ENCODE data around the gene HES2.
"Not testable (repeated sequence)": the region's sequence is repeated elsewhere in the genome, so short reads cannot be mapped to it uniquely, and the experiment has no call there.

HES2 gene, protein sequence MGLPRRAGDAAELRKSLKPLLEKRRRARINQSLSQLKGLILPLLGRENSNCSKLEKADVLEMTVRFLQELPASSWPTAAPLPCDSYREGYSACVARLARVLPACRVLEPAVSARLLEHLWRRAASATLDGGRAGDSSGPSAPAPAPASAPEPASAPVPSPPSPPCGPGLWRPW

DNA sequence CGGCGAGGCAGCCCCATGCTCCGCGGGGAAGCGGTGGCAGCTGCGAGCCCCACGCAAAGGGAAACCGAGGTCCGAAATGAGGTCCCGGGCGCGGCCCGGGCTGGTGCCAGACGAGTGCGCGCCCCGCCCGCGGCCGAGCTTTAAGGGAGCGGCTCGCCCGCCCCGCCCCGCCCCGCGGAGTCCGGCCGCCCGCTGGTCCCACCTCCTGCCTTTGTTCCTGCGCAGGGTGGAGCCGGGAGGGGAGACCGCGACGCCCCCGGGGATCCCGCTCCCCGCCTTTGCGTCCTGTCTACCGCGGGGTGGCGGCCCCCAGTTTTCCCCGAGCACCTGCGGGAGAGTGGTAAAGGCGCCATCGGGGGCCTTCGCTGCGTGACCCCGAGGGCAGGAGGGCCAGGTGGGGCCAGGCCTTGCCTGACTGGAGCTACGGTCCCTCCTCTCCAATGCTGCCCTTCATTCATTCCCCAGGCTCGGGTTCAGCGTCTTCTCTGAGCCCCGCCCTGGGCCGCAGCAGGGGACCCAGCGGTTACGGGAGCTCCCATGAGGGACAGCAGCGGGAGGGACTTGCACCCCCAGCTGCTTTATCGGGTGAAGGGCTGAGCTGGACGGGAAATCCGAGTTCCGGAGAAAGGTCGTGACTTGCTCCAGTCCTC, at the start of gene HES2:
Gene HES2, minus strand, starts transcription at position 116 of the 650 bp plus-strand sequence. Its CDS starts 99 bp downstream, at position 17.
- DNase-seq: peak in 1 of 2 donors; percentile 32

DNA sequence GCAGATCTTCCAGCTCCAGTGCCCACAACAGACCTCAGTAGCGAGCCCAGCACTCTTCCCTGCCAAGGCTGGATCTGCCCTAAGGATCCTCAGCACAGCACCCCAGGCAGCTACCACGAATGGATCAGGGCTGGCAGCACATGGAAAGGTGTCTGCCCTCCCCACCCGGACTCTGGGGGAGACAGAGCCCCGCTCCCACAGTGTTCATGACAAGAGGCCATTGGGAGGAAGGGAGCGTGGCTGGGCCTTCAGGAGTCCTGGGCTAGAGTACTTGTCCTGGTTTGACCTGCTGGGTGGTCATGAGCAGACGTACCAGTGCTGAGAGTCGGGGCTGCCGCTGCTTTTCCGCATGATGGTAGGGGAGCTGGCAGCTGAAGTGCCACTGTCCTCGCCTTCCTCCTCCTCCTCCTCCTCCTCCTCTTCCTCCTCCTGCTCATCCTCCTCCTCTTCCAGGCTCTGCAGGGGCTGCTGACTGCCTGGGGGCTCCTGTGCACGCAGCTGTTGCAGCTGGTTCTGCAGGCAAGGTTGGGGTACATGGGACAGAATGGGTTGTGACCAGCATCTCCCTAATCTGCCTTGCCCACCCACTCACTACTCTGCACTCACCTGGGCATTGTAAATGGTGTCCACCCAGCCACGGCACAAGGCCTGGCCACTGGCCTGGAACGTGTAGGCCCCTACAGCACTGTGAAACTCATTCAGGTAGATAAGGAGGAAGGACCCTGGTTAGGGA, 49.2 kb upstream of the HES2 start:
- DNase-seq: no peak

DNA sequence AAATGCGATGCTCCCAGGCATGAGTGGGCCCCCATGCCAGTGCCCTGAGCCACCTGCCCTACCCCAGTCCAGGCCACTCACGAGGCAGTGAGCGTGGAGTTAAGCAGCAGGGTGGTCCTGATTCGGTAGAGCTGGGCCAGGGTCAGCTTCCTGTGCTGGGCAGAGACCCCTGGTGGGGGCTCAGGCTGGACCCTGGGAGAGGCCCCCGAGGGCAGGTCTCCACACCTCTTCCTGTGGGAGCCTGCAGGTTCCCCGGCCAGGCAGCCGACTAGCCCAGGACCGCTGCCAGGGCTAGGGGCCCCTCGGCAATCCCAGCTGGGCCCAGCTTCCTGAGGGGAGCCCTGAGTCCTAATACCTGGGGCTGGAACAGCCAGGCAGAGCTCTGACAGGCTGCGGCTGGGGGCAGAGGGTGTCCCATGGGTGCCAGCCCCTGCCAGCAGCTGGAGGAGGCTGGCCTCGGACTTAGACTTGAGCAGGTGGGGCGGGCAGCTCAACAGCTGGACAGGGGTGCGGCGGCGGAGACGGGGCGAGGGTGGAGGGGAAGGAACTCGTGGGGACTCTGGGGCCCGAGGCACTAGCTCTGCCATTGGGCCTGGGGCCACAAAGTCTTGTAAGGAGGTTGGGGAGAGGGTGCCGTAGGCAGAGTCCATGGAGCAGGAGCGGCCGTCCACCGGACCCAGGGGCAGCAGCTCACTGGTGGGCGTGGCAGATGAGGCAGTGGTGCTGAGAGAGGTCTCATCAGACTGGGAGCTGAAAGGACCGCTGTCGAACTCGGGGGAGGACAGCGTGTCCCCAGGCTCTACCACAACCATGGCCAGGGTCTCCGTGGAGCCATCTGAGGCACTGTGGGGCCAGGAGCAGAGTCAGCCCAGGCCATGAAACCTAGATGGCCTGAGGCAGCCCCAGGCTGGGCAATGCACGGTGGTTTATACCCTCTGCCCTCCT, 48.3 kb upstream of the HES2 start:
- DNase-seq: no peak

DNA sequence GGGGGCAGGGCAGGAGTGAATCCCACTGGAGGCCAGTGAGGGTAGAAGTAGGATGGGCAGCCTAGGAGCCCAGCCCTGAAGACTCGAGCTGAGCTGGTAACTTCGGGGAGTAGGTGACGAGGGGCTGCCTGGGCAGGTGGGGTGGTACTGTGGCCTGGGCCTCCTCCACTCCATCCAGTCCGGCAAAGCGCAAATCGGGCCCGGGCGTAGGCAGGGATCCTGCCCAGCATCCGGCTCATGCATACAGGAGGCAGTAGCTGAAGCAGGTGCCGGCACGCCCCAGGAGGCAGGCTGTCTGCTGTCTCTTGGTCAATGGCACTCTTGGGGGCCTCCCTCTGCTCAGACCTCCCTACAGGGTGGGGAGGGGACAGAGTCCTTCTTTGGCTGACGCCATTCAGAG, 47.5 kb upstream of the HES2 start:
- DNase-seq: no peak

DNA sequence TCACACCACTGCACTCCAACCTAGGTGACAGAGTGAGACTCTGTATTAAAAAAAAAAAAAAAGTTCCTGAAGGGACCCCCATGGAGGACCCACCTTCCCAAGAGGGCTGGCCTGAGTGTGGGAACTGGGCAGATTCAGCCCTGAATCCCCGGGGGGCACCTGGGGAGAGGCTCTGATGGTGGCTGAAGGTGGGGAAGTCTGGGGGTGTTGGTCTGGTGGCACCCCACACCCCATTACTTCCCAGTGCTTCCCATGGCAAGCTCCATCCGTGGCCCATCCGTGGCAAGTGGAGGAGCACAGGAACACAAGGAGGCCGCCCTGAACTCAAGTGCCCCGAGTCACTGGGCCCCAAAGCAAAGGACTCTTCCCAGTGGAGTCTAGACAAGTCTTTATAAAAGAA, 47.0 kb upstream of the HES2 start:
- no peak for DNase-seq

DNA sequence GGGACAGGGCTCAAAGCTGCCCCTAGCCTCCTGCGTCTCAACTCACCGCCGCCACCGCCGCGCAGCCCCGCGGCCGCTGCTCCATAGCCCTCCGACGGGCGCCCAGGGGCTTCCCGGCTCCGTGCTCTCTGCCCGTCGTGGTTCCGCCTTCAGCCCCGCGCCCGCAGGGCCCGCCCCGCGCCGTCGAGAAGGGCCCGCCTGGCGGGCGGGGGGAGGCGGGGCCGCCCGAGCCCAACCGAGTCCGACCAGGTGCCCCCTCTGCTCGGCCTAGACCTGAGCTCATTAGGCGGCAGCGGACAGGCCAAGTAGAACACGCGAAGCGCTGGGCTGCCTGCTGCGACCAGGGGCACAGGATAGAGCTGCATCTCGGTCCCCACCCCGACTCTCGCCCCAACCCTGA, 46.3 kb upstream of the HES2 start, which contains the start of gene TNFRSF25:
Gene TNFRSF25, minus strand, starts transcription at position 151 of the 400 bp plus-strand sequence. Its CDS starts 66 bp downstream, at position 85.
- DNase-seq: peak; percentile 71 to 75

DNA sequence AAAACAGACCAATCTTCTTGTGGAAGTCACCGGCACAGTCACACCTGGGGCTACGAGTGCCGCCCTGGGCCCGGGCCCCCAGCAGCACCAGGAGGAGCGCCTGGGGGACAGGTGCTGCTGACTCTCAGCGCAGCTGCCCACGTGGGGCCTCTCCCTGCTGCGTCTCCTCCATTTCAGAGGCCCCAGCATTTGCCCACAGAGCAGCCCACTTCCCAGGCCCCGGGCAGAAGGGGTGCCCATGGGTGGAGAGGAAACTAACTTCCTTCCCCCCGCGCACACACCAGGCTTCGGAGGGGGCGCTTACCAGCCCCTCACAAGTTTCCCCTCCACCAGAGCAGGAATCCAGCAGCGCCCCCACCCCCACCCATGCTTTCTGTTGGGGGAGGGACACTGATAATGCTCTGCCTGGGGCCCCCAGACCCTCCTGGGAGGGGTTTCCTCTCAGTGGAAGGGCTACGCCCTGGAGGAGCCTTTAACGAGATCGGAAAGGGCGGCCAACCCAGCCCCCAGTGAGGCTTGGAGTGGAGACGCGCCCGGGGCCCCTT, 45.8 kb upstream of the HES2 start:
- DNase-seq: peak; percentile 61 to 62

DNA sequence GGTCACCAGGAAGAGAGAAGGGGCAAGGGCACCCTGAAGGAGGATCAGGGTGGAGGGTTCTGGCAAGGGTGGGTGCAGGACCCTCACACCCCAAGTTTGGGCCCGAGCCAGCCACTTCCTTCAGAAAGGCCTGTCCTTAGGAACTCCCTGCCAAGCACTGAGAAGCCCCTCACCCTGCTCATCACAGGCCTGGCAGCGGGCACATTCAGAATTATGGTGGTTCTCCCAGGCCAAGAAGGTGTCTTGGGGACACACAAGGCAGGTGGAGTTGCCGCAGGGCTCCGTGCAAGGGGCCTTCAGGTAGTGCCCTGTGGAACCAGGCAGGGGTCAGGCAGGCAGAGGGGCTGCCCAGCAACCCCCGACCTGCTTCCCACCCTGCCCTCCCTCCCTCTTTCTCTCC, 45.2 kb upstream of the HES2 start:
- DNase-seq: no peak

DNA sequence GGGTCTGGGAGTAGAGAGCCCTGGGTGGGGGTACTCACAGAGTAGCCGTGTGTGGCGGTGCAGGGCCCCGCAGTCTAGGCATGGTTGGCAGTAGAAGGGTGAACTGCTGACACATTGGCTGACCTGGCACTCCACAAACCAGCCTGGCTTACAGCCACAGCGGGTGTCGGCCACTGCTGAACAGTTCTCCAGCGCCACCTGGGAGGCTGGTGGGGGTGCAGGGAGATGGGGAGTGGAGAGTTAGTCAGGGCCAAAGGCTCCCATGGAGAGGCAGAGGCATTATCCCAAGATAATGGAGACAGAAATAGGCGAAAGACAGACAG, 44.8 kb upstream of the HES2 start:
- DNase-seq: peak; percentile 61 to 68

DNA sequence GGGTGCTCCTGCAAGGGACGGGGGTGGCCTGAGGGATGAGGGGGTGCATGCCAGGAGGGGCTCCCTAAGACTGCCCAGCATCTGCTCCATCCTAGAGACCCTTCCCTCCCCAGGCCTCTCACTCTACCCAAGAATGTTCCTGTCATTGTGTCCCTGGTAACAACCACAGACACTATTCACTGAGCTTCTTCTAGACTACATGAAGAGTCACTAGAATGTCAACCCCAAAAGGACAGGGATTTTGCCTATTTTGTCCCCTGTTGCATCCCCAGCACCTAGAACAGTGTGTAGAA, 43.3 kb upstream of the HES2 start:
- DNase-seq: no peak

DNA sequence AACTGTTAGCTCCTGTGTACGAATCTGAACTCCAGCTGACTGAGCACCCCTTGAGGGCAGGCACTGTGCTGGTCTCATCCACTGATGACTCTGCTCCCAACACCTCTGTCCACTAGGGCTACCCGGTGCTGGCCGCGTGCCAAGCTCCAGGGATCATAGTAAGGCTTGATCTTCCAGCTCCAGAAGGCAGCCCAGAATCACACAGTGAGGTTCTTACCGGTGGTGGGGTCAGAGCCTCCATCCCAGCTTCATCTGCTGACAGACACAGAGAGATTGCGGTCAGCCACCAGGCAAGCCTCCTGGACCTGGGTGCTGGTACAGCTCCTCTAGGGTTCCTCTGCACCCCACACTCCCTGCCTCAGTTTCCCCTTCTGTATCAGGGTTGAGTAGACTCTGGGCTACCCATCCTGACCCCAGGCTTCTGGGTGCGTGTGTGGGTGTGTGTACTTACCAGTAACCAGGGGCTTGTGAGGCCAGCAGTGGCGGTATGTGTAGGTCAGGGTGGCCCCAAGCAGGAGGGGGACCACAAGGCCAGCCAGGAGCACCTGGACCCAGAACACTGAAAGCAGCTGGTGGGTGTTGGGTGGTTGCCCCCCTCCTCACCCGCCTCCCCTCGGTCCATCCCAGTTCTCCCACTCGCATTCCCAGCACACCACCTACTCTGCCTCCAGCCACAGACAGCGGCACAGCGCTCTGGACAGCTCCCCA, 42.8 kb upstream of the HES2 start:
- DNase-seq: no peak

DNA sequence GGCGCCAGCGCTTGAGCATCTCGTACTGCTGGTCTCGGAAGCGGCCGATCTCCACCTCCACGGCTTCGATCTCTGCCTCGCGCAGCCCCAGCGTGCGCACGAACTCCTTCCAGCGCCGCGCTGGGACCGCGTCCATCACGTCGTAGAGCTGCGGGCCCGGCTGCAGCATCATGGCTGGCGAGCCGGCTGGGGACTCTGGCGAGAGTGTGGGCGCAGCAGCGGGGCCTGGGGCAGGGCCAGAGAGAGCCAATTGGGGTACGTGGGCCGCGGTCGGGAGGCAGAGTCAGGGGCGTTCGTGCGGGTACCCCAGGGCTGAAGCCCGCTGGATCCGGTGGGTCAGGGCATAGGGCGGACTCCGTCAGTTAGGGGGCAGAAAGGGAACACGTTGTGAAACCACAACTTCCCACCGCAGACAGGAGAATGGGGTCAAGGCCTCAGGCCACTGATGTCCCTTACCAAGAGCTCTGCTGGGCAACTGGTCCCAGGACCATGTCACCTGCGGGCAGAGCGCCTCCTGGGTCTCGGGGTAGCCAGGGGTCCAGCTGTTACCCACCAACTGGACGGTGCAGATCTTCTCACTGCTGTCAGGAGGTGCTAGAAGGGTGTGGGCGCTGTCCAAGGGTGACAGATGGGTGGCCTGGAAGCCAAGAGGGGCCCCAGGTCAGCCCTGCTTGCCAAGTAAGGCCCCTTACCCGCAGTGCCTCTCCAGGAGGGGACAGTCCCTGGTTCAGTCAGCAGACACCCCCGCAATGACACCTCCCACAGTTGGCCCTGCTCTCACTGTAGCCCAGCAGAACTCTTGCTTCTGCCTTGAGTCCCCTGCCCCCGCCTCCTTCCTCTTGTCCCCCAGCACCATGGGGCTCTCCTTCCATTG, 42.1 kb upstream of the HES2 start:
- no peak for DNase-seq

DNA sequence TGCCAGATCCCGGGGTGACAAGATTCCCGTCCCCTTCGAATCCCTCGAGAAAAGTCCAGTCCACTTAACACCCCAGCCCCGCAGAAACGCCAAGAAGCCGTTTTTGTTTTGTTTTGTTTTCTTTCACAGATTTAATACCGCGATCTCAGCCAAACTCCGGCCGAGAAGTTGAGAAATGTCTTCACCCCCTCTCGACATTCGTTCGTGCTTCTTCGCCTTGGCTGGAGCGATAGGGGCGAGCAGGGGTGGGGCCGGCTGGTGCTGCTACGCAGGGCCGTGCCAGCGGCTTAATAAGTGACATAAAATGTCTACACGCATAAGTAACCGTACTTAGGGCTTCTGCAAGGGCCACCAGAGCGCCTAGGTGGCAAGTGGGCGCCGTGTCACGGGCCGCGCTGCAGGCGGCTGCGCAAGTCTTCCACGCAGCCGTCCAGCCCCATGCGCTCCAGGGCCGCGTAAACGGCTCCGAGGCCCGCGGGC, 41.4 kb upstream of the HES2 start:
- DNase-seq: no peak

DNA sequence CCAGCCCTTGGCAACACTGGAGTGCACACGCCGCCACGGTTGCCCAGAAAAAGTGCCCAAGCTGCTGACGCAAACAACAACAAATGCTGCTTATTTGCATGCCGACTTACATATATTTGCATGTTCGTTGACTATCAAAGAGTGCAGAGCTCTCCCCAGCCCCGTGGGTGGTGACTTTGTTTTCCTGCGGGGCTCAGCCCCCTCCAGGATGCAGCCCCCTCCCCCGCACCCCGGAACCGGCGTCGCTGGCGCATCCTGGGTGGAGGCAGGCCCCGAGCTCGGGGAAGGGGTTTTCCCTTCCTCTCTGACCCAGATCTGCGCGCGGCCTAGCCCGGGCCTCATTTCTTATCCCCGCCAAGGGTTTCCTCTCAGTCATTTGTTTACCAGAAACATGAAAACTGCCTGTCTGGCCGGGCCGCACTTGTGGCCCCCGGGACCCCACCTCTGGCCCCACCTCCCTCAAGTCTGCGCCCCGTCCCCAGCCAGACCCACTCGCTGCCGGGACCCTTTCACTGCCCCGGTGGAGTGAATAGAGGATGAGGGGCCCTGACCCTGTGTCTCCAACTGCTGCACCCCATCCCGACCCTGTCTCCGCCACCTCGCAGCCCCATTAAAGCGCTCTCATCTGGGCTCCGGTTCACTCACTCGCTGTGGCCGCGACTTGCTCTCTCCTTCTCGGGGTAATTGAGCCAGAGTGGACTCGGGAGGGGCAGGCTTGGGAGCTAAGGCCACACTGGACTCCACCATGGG, 40.8 kb upstream of the HES2 start:
- peak; percentile 83 to 89 for DNase-seq

DNA sequence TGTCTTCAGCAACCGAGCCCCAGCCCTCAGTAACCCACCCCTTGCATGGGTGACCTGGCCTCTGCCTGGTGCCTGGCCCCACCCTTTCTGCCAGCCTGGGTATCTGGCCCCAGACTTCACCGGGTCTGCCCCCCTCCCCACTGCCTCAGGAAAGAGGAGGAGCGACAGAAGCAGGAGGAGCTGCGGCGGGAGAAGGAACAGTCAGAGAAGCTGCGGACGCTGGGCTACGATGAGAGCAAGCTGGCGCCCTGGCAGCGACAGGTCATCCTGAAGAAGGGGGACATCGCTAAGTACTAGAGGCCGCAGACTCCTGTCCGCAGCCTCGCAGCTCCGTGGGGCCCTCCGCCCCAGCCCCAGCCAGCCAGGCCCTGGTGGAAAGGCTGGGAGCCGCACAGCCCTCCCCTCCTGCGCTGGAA, 40.1 kb upstream of the HES2 start:
- peak; percentile 50 to 54 for DNase-seq

DNA sequence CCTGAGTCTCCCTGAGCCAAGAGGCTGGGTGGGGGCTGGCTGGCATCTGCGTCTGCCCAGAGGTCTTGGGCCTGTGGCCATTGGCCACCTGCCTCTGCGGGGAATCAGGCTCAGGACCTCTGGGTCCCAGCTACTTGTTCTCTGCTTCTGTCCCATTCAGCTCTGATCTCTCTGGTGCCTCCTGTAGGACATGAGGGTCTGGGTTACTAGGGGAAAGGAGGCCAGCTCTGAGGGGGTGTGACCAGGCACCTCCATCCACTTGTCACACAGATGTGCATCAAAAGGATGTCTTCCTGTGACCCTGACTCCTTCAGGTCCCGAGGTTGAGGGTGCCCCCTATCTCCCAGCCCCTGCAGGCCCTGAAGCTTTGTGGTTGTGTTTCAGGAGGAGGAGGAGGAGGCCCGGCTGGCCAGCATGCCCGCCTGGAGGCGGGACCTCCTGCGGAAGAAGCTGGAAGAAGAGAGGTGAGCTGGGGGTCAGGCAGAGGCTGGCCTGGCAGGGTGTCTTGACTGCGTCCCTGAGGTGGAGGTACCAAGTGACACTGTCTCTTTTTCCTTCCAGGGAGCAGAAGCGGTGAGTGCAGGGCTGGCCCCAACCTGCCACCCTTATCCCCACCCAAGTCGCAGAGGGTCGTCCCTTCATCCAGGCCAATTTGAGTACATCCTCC, 37.2 kb upstream of the HES2 start:
- no peak for DNase-seq

DNA sequence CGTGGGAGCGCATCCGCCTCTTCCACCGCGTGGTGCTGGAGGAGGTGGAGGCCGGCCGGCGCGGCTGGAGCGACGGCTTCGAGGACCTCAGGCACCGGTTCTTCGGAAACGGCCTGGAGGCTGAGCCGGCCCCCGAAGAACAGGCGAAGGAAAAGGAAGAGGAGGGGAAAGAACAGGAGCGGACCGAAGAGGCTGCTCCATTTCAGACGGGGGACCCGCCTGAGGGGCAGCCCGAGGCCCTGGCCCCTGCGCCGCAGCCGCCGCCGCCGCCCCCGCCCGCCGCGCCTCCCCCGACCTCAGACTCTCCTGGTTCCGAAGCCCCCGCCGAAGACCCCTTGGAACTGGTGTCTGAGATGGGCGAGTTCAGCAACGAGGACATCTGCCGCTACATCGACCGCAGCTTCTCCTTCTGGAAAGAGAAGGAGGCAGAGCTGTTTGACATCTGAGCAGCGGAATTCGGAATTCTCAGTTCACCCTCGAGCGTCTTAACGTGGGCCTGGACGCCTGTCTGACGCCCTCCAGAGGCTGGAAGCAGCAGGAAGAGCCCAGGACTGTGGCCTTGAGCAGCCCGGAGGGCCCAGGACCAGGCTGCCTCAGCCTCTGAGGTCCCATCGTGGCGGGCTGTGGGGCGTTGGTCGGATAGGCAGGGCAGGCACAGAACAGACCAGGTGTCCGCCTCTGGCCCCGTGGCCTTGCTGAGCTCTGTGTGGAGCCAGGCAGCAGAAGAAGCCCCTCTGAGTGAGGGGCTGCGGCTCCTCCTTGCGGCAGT, 36.2 kb upstream of the HES2 start:
- DNase-seq: not testable (repeated sequence)

DNA sequence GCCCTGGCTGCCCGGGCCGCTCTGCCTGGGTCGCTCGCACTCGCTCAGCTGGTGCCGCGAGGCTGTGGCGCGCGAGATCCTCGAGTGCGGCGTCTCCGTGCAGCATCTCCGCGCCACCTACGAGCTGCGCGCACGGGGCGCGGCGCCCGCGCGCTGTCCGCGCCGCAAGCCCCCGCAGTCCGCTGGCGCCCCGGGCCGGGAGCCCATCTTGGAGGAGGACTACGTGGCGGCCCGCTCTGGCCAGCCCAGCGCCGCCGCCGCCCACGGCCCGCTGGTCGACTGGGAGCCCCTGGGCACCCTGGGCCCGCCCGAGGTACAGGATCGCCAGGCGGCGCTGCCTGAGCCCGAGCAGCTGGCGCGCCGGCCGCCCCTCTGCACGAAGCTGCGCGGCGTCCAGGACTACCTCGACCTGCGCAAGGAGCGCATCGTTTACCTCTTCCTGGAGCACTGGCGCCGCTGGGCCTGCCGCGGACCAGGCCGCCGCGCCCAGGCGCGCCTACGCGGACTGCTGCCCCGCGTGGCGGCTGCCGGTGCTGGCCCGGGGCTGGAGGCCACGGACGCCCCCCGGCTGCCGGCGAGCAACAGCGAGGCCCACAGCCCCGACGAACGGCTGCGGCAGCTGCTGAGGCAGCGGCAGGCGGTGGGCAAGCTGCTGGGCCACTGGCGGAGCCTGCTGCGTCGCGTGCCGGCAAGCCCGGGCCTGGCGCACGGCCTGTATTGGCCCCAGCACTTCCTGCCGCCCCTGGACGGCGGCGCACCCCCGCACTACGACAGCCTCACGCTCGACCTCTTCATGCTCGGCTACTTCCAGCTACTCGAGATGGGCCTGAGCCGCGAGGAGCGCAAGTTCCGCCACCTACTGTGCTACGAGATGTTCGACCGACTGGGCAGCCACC, 35.4 kb upstream of the HES2 start:
- peak in 1 of 2 donors; percentile 45 for DNase-seq

Data from stimulated activated CD4-positive, alpha-beta T cell treated with anti-CD3 and anti-CD28 coated beads, Interleukin-2, amount 100 ng/mL, for 24 hours (primary cell).